H1 (cell line): ENCODE results near the gene GPLD1. TPM values are rescaled to one million over a fixed set of nuclear protein-coding genes. Genes with fewer than 3 reads are reported as not detected.

Experiments
- CTCF ChIA-PET: fragments of 300-600 bp; sonication (Branson Sonifier 250); formaldehyde crosslinking; loops from one replicate; lab custom pipeline; 2021; ENCODE audit not compliant: partially characterized antibody; lab: Charles Lee
- POLR2A ChIA-PET: fragments of 300-600 bp; sonication (Branson Sonifier 250); formaldehyde crosslinking; loops from one replicate; lab custom pipeline; 2021; ENCODE audit warnings: inconsistent platforms; ENCODE audit not compliant: partially characterized antibody; lab: Charles Lee
- DNase-seq, 2 experiments: peaks; one replicate each; pipeline versions ENCODE4 v3.0.0 to v3.0.0-alpha.2; 2010 to 2022; ENCODE audit warnings: low spot score in 2 of 2, low read depth in 1 of 2, mixed read lengths in 1 of 2
- FAIRE-seq: peaks from 2 replicates; lab custom pipeline; 2011; peaks lifted over from hg19 to GRCh38; lab: Jason Lieb, UNC
- H2AFZ ChIP-seq: 2 replicates; pipeline ENCODE4 v1.8.1; 2012; ENCODE audit warnings: low read length, inconsistent platforms
- H2AK5ac ChIP-seq: 2 replicates; pipeline ENCODE4 v1.6.1; 2013; ENCODE audit warnings: low read depth, low read length
- H2BK120ac ChIP-seq: replicated peaks from 2 replicates; pipeline ENCODE3; 2013; ENCODE audit warnings: low read depth, low read length, inconsistent platforms
- H2BK12ac ChIP-seq: 2 replicates; pipeline ENCODE4 v1.6.1; 2013; ENCODE audit warnings: low read depth, low read length
- H2BK15ac ChIP-seq: 2 replicates; pipeline ENCODE4 v1.6.1; 2013; ENCODE audit warnings: low read length
- H2BK20ac ChIP-seq: 2 replicates; pipeline ENCODE4 v1.6.1; 2013; ENCODE audit warnings: low read length
- H2BK5ac ChIP-seq: 2 replicates; pipeline ENCODE4 v1.6.1; 2013; ENCODE audit warnings: low read depth, low read length
- H3K14ac ChIP-seq: 2 replicates; pipeline ENCODE4 v1.6.1; 2013; ENCODE audit warnings: inconsistent platforms; ENCODE audit not compliant: insufficient read length
- H3K18ac ChIP-seq: 2 replicates; pipeline ENCODE4 v1.6.1; 2013; ENCODE audit warnings: low read length; ENCODE audit errors: extremely low read depth
- H3K23ac ChIP-seq: 2 replicates; pipeline ENCODE4 v1.6.1; 2013; ENCODE audit warnings: inconsistent platforms; ENCODE audit not compliant: insufficient read length
- H3K23me2 ChIP-seq: 2 replicates; pipeline ENCODE4 v1.6.1; 2013; ENCODE audit warnings: low read depth, low read length
- H3K27ac ChIP-seq: 2 replicates; pipeline ENCODE4 v1.6.1; 2011; ENCODE audit warnings: low read depth, low read length, inconsistent platforms
- H3K27me3 ChIP-seq, 4 experiments: replicated peaks in 1 of 4; 1 replicate in 1 of 4; 2 replicates in 3 of 4; pipeline versions ENCODE4 v1.6.1 to v1.8.1; 2011 to 2013; ENCODE audit warnings: low read length in 3 of 4, mild to moderate bottlenecking in 3 of 4, inconsistent platforms in 2 of 4, mixed read lengths in 2 of 4, moderate library complexity in 1 of 4; ENCODE audit not compliant: control insufficient read depth in 3 of 4, insufficient read depth in 3 of 4; ENCODE audit errors: extremely low read depth in 1 of 4
- H3K36me3 ChIP-seq, 4 experiments: 2 replicates each; pipeline versions ENCODE4 v1.6.1 to v1.8.1; 2011 to 2013; ENCODE audit warnings: mild to moderate bottlenecking in 4 of 4, low read length in 3 of 4, moderate library complexity in 2 of 4, control low read depth in 1 of 4, inconsistent platforms in 1 of 4; ENCODE audit not compliant: insufficient read depth in 4 of 4, control insufficient read depth in 2 of 4
- H3K4ac ChIP-seq: replicated peaks from 2 replicates; pipeline ENCODE3; 2013; ENCODE audit warnings: low read length, low read depth, mixed read lengths, inconsistent platforms; ENCODE audit not compliant: insufficient read length
- H3K4me1 ChIP-seq, 4 experiments: replicated peaks in 1 of 4; 1 replicate in 1 of 4; 2 replicates in 3 of 4; pipeline versions ENCODE4 v1.6.1 to v1.8.1; 2011 to 2013; ENCODE audit warnings: low read length in 3 of 4, inconsistent platforms in 2 of 4, mixed read lengths in 1 of 4; ENCODE audit not compliant: insufficient read depth in 4 of 4, control insufficient read depth in 3 of 4
- H3K4me2 ChIP-seq, 2 experiments: 2 replicates each; pipeline versions ENCODE4 v1.6.1 to v1.8.1; 2011 to 2013; ENCODE audit warnings: low read depth in 2 of 2, low read length in 2 of 2, control low read depth in 1 of 2, inconsistent platforms in 1 of 2, mild to moderate bottlenecking in 1 of 2; ENCODE audit not compliant: insufficient read depth in 1 of 2
- H3K4me3 ChIP-seq, 4 experiments: fragments of 200-600, 300-600 bp in 1 of 4; sonication (generic), shearing (Covaris generic), sonication (Bioruptor Twin) in 1 of 4; 2 replicates each; pipeline versions ENCODE4 v1.5.1 to v1.8.1; 2011 to 2016; ENCODE audit warnings: low read length in 4 of 4, low read depth in 3 of 4, control low read depth in 2 of 4, inconsistent platforms in 2 of 4, mild to moderate bottlenecking in 2 of 4, mixed read lengths in 1 of 4, moderate library complexity in 1 of 4; ENCODE audit not compliant: insufficient read depth in 2 of 4; ENCODE audit errors: extremely low read depth in 1 of 4
- H3K56ac ChIP-seq: replicated peaks from 2 replicates; pipeline ENCODE3; 2013; ENCODE audit warnings: low read depth, mild to moderate bottlenecking, mixed read lengths, low read length, inconsistent platforms; ENCODE audit not compliant: insufficient read length
- H3K79me1 ChIP-seq: 2 replicates; pipeline ENCODE4 v1.6.1; 2013; ENCODE audit warnings: low read depth, low read length, control low read depth
- H3K79me2 ChIP-seq, 2 experiments: 2 replicates each; pipeline versions ENCODE4 v1.6.1 to v1.8.1; 2012 to 2013; ENCODE audit warnings: low read length in 2 of 2, mild to moderate bottlenecking in 2 of 2, inconsistent platforms in 1 of 2; ENCODE audit not compliant: insufficient read depth in 2 of 2, control insufficient read depth in 1 of 2
- H3K9ac ChIP-seq, 4 experiments: replicated peaks in 1 of 4; 1 replicate in 1 of 4; 2 replicates in 3 of 4; pipeline versions ENCODE4 v1.6.1 to v1.8.1; 2011 to 2013; ENCODE audit warnings: low read depth in 3 of 4, low read length in 3 of 4, control low read depth in 2 of 4, mild to moderate bottlenecking in 2 of 4, moderate library complexity in 2 of 4, inconsistent platforms in 1 of 4; ENCODE audit errors: extremely low read depth in 1 of 4
- H3K9me3 ChIP-seq, 2 experiments: 2 replicates each; pipeline versions ENCODE4 v1.6.1 to v1.8.1; 2012 to 2013; ENCODE audit warnings: mild to moderate bottlenecking in 2 of 2, moderate library complexity in 2 of 2, control low read depth in 1 of 2, inconsistent platforms in 1 of 2, low read depth in 1 of 2, low read length in 1 of 2, mixed read lengths in 1 of 2; ENCODE audit not compliant: insufficient read depth in 2 of 2
- H4K20me1 ChIP-seq, 2 experiments: replicated peaks in 1 of 2; 2 replicates each; pipeline versions ENCODE3 to v1.8.1; 2011 to 2013; ENCODE audit warnings: inconsistent platforms in 2 of 2, low read length in 2 of 2, mild to moderate bottlenecking in 1 of 2; ENCODE audit not compliant: insufficient read depth in 2 of 2, control insufficient read depth in 1 of 2
- H4K5ac ChIP-seq: 2 replicates; pipeline ENCODE4 v1.6.1; 2013; ENCODE audit warnings: low read length, low read depth, mixed read lengths, inconsistent platforms; ENCODE audit not compliant: insufficient read length
- H4K8ac ChIP-seq: 2 replicates; pipeline ENCODE4 v1.8.0; 2013; ENCODE audit warnings: mild to moderate bottlenecking, moderate library complexity, low read length, inconsistent platforms; ENCODE audit not compliant: insufficient read depth; ENCODE audit errors: extremely low read depth
- H4K91ac ChIP-seq: replicated peaks from 2 replicates; pipeline ENCODE3; 2013; ENCODE audit warnings: low read length, mixed read lengths, inconsistent platforms; ENCODE audit not compliant: insufficient read length
- EGR1 ChIP-seq: IDR thresholded peaks from 2 replicates; pipeline ENCODE4 v1.6.1; 2011; ENCODE audit warnings: low read depth, low read length, borderline replicate concordance
- RAD21 ChIP-seq, 2 experiments: IDR thresholded peaks in 1 of 2; conservative IDR thresholded peaks in 1 of 2; 2 replicates each; pipeline ENCODE4 v1.6.1; 2011; ENCODE audit warnings: low read depth in 2 of 2, low read length in 2 of 2, improper control_type of control experiment in 1 of 2, inconsistent platforms in 1 of 2, mild to moderate bottlenecking in 1 of 2, moderate library complexity in 1 of 2
- WGBS, 2 experiments: shearing (Covaris generic) in 1 of 2; methylation state at CpG; one replicate each; pipeline versions ENCODE4 v1.1.6 to v1.1.7; 2013 to 2015; ENCODE audit warnings: low lambda C conversion rate in 2 of 2, mixed read lengths in 2 of 2, inconsistent platforms in 1 of 2, low coverage in 1 of 2, missing lambda C conversion rate in 1 of 2; ENCODE audit not compliant: insufficient replicate concordance in 2 of 2, insufficient coverage in 1 of 2, insufficient read length in 1 of 2; ENCODE audit errors: extremely low coverage in 1 of 2, missing lambda C conversion rate in 1 of 2; 5-methylcytosine and 5-hydroxymethylcytosine counted together
- polyA plus RNA-seq, 7 experiments: library from polyadenylated mRNA; depleted of rRNA in 3 of 7; stranded (reverse) in 5 of 7; unstranded in 2 of 7; fragments of >200 nt in 5 of 7; fragments of 200-250 nt in 2 of 7; gene quantifications; 1 replicate in 5 of 7; 2 replicates in 1 of 7; 4 replicates in 1 of 7; pipeline versions ENCODE4 v1.2.1 to v1.2.3, GENCODE V29; 2011 to 2013; ENCODE audit warnings: missing spikeins in 2 of 7, mixed read lengths in 2 of 7
- total RNA-seq: library from RNA; stranded (reverse); fragmentation: NEBNext Ultra II Directional; extraction: Animal tissue kit (Norgen Biotek cat#: 25700); gene quantifications from 2 replicates; pipeline ENCODE4 v1.2.1, GENCODE V29; 2021
- TF ChIP-seq, protein P1 (sequence below), 3 experiments: IDR thresholded peaks; 1 replicate in 2 of 3; 2 replicates in 1 of 3; pipeline versions ENCODE4 v1.5.1 to v1.6.1; 2011; ENCODE audit warnings: low read length in 3 of 3, mild to moderate bottlenecking in 3 of 3, inconsistent platforms in 2 of 3, low read depth in 1 of 3, moderate library complexity in 1 of 3; ENCODE audit not compliant: insufficient read depth in 1 of 3; ENCODE audit errors: control extremely low read depth in 1 of 3

Gene GPLD1
- total and polyA plus RNA-seq, 2 of the 8 experiments (the other 6 are each of a cell fraction or from before 2014, with no cell fraction given): 3.7 to 5.3 TPM

DNA sequence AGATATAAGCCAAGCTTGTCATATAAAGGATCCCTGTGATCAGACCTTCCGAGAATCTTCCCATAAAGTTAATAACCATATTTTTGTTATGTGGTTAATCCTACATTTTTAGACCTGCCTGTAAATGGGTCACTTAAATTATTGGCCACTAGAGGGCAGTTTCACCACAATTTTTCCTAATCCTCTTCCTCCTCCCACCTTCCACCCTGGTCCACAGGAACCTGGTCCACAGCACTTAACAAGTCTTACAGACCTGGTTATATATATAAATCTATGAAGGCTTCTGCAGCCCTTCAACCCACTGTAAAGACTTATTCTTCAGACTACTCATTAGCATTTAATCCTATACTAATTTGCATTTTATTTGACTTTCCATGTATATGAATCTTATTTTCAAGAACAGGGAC lies 58.3 kb downstream of the GPLD1 start:
- Histone ChIP-seq H3K79me1 (no peaks in the 10 kb centered on the region), H3K9ac (no peak overlapping the region), H2BK5ac (no peak overlapping the region), H3K4me3 (no peak overlapping the region), H3K18ac (no peak overlapping the region), H2BK12ac (no peak overlapping the region), H3K27me3 (no peaks in the 10 kb centered on the region), H4K91ac (no peak overlapping the region), H3K4me1 (no peaks in the 10 kb centered on the region), H4K8ac (no peak overlapping the region), H3K56ac (no peak overlapping the region), H3K27ac (no peak overlapping the region), H2BK15ac (no peak overlapping the region), H3K36me3 (no peaks in the 10 kb centered on the region; a peak in 2 of 8 replicates), H2BK20ac (no peak overlapping the region), H2AFZ (no peak overlapping the region), H3K9me3 (no peaks in the 10 kb centered on the region), H3K4ac (no peak overlapping the region), H3K4me2 (no peak overlapping the region), H4K5ac (no peak overlapping the region), H3K23ac (no peak overlapping the region), H4K20me1 (no peaks in the 10 kb centered on the region), H3K14ac (no peak overlapping the region), H2AK5ac (no peak overlapping the region), H3K79me2 (no peaks in the 10 kb centered on the region), H2BK120ac (no peak overlapping the region), H3K23me2 (no peaks in the 10 kb centered on the region)
- DNase-seq: peak in 1 of 2 experiments; percentile 9
- WGBS, 2 experiments: 71% methylated on average over 1 of the region's 1 CpG; no CpG with 5 or more reads in 1 of the 2 experiments
- POLR2A ChIA-PET: interaction anchor here (0.6 to 1.6 kb wide), 3 partner anchors 9 to 29 kb away, joined by 3 to 4 read pairs (median 4); no protein-coding TSS in a partner anchor
- no peak for FAIRE-seq
- CTCF ChIA-PET: interaction anchor here (0.6 to 4.1 kb wide), 24 partner anchors 9 to 224 kb away, joined by 3 to 26 read pairs (median 4); partner anchors contain the start of gene ALDH5A1
- peak; percentile 69 to 72 for TF ChIP-seq RAD21 (IDR thresholded peaks at IDR 0.05 in 1 of 2, conservative IDR thresholded peaks at IDR 0.05 in 1 of 2; ENCODE audit: low read depth in 2 of 2, low read length in 2 of 2)
- TF ChIP-seq EGR1: no peak
- TF ChIP-seq, protein P1, sequence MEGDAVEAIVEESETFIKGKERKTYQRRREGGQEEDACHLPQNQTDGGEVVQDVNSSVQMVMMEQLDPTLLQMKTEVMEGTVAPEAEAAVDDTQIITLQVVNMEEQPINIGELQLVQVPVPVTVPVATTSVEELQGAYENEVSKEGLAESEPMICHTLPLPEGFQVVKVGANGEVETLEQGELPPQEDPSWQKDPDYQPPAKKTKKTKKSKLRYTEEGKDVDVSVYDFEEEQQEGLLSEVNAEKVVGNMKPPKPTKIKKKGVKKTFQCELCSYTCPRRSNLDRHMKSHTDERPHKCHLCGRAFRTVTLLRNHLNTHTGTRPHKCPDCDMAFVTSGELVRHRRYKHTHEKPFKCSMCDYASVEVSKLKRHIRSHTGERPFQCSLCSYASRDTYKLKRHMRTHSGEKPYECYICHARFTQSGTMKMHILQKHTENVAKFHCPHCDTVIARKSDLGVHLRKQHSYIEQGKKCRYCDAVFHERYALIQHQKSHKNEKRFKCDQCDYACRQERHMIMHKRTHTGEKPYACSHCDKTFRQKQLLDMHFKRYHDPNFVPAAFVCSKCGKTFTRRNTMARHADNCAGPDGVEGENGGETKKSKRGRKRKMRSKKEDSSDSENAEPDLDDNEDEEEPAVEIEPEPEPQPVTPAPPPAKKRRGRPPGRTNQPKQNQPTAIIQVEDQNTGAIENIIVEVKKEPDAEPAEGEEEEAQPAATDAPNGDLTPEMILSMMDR (IDR thresholded peaks at IDR 0.05; ENCODE audit: control extremely low read depth in 1 of 3, insufficient read depth in 1 of 3, low read depth in 1 of 3, low read length in 3 of 3): peak; percentile 3 to 67 (median 51)
